Measurements from ENCODE around the gene IL20.
"Not testable (repeated sequence)": the region's sequence is repeated elsewhere in the genome, so short reads cannot be mapped to it uniquely, and the experiment has no call there.

IL20 gene

GRCh38 chr1:206842854-206843253 lies 22.6 kb upstream of the IL20 start:
- DNase-seq, result no peak

GRCh38 chr1:206843626-206844025 lies 21.8 kb upstream of the IL20 start:
- no peak for DNase-seq

- DNase-seq, result no peak
These were observed 18.9 kb upstream of the IL20 start for GRCh38 chr1:206846487-206846886.

GRCh38 chr1:206847337-206847834 lies 18.0 kb upstream of the IL20 start:
- DNase-seq, result no peak

GRCh38 chr1:206847946-206848345 lies 17.5 kb upstream of the IL20 start:
- DNase-seq, result no peak

GRCh38 chr1:206850401-206850800 lies 15.0 kb upstream of the IL20 start:
- DNase-seq, result no peak

GRCh38 chr1:206851341-206852010 lies 13.9 kb upstream of the IL20 start:
- no peak for DNase-seq

GRCh38 chr1:206852662-206853061 lies 12.8 kb upstream of the IL20 start:
- DNase-seq, result not testable (repeated sequence)

GRCh38 chr1:206853696-206854095 lies 11.7 kb upstream of the IL20 start:
- DNase-seq, result not testable (repeated sequence)

- no peak for DNase-seq
These were observed 10.9 kb upstream of the IL20 start for GRCh38 chr1:206854401-206855129.

GRCh38 chr1:206855859-206856258 lies 9.6 kb upstream of the IL20 start:
- DNase-seq, result no peak

GRCh38 chr1:206856674-206857464 lies 8.6 kb upstream of the IL20 start:
- DNase-seq, result no peak

- DNase-seq, result peak in 5 of 56 donors; percentile 5 to 24 (median 9)
These were observed 6.3 kb upstream of the IL20 start for GRCh38 chr1:206859082-206859521.

- DNase-seq, result no peak
These were observed 5.3 kb upstream of the IL20 start for GRCh38 chr1:206860165-206860564.

- no peak for DNase-seq
These were observed 2.2 kb upstream of the IL20 start for GRCh38 chr1:206863266-206863665.

GRCh38 chr1:206866062-206866461 lies 639 bp downstream of the IL20 start:
- no peak for DNase-seq

GRCh38 chr1:206867239-206867638 lies 1.8 kb downstream of the IL20 start:
- DNase-seq, result no peak

GRCh38 chr1:206867716-206868115 lies 2.3 kb downstream of the IL20 start:
- no peak for DNase-seq

GRCh38 chr1:206868264-206868663 lies 2.8 kb downstream of the IL20 start:
- no peak for DNase-seq

- no peak for DNase-seq
These were observed 6.7 kb downstream of the IL20 start for GRCh38 chr1:206872139-206872538.

- DNase-seq, result no peak
These were observed 8.3 kb downstream of the IL20 start for GRCh38 chr1:206873603-206874188.

All from amygdala (tissue), 56 donors.